Endothelial cell of umbilical vein (primary cell): ENCODE measurements around the gene TBC1D25. TPM values are rescaled to one million over a fixed set of nuclear protein-coding genes. Genes with fewer than 3 reads are reported as not detected.

Experiments
- BruUV-seq: library from RNA; stranded (reverse); fragments of 400-500 nt; replicated peaks from 2 replicates; lab custom pipeline; 2021; lab: Mats Ljungman, UMichigan
- CTCF ChIA-PET: fragments of 300-600, 350-600 bp; sonication (Branson Sonifier 250); formaldehyde crosslinking; loops from one replicate; lab custom pipeline; 2021; ENCODE audit warnings: antibody characterized with exemption, inconsistent platforms; lab: Charles Lee
- POLR2A ChIA-PET: fragments of 300-600, 350-600 bp; sonication (Branson Sonifier 250); formaldehyde crosslinking; loops from one replicate; lab custom pipeline; 2021; ENCODE audit warnings: antibody characterized with exemption, inconsistent platforms; lab: Charles Lee
- DNase-seq: peaks from one replicate; pipeline ENCODE4 v3.0.0-alpha.2; 2011; ENCODE audit warnings: low read depth, low spot score
- FAIRE-seq: peaks from 2 replicates; lab custom pipeline; 2011; peaks lifted over from hg19 to GRCh38; lab: Jason Lieb, UNC
- H2AFZ ChIP-seq: 2 replicates; pipeline ENCODE4 v1.6.0; 2012; ENCODE audit warnings: low read depth, low read length, control low read depth, inconsistent platforms
- H3K27ac ChIP-seq: 2 replicates; pipeline ENCODE4 v1.5.1; 2011; ENCODE audit warnings: low read depth, mild to moderate bottlenecking, control low read depth, low read length, moderate library complexity; ENCODE audit not compliant: insufficient read depth
- H3K27me3 ChIP-seq, 2 experiments: 2 replicates each; pipeline versions ENCODE4 v1.6.0 to v1.6.1; 2011; ENCODE audit warnings: low read length in 2 of 2, mixed read lengths in 1 of 2; ENCODE audit not compliant: control insufficient read depth in 2 of 2, insufficient read depth in 2 of 2
- H3K36me3 ChIP-seq, 2 experiments: 2 replicates in 1 of 2; 3 replicates in 1 of 2; pipeline ENCODE4 v1.5.1; 2011; ENCODE audit warnings: low read length in 2 of 2, mild to moderate bottlenecking in 1 of 2, moderate library complexity in 1 of 2; ENCODE audit not compliant: control insufficient read depth in 2 of 2, insufficient read depth in 2 of 2; ENCODE audit errors: extremely low read depth in 1 of 2
- H3K4me1 ChIP-seq: 3 replicates; pipeline ENCODE4 v1.5.1; 2011; ENCODE audit warnings: mild to moderate bottlenecking, low read length; ENCODE audit not compliant: control insufficient read depth, insufficient read depth; ENCODE audit errors: extremely low read depth
- H3K4me2 ChIP-seq: 2 replicates; pipeline ENCODE4 v1.6.1; 2011; ENCODE audit warnings: low read length, control low read depth, mixed read lengths; ENCODE audit not compliant: insufficient read depth
- H3K4me3 ChIP-seq, 3 experiments: fragments of 200-600 bp in 1 of 3; sonication (generic), shearing (Covaris generic) in 1 of 3; replicated peaks in 1 of 3; 2 replicates each; pipeline ENCODE4 v1.5.1; 2011 to 2016; ENCODE audit warnings: control low read depth in 3 of 3, low read length in 3 of 3, mild to moderate bottlenecking in 2 of 3, inconsistent platforms in 1 of 3, low read depth in 1 of 3, moderate library complexity in 1 of 3; ENCODE audit not compliant: insufficient read depth in 1 of 3
- H3K79me2 ChIP-seq: 2 replicates; pipeline ENCODE4 v1.6.0; 2012; ENCODE audit warnings: low read length, inconsistent platforms; ENCODE audit not compliant: control insufficient read depth, insufficient read depth
- H3K9ac ChIP-seq: replicated peaks from 2 replicates; pipeline ENCODE3; 2011; ENCODE audit warnings: low read length, control low read depth; ENCODE audit not compliant: insufficient read depth; ENCODE audit errors: extremely low read depth
- H3K9me1 ChIP-seq: replicated peaks from 3 replicates; pipeline ENCODE4 v1.6.0; 2011; ENCODE audit warnings: mild to moderate bottlenecking, low read length; ENCODE audit not compliant: control insufficient read depth, insufficient read depth; ENCODE audit errors: extremely low read depth
- H3K9me3 ChIP-seq: replicated peaks from 2 replicates; pipeline ENCODE4 v1.5.1; 2012; ENCODE audit warnings: low read length, inconsistent platforms; ENCODE audit not compliant: control insufficient read depth, insufficient read depth
- H4K20me1 ChIP-seq: replicated peaks from 2 replicates; pipeline ENCODE3; 2011; ENCODE audit warnings: mild to moderate bottlenecking, low read length; ENCODE audit not compliant: control insufficient read depth, insufficient read depth; ENCODE audit errors: extremely low read depth
- EZH2 ChIP-seq: IDR thresholded peaks from 2 replicates; pipeline ENCODE4 v1.6.1; 2012; ENCODE audit warnings: borderline replicate concordance, low read depth, mild to moderate bottlenecking, moderate library complexity, low read length, inconsistent platforms; ENCODE audit not compliant: severe bottlenecking
- FOS ChIP-seq: IDR thresholded peaks from 2 replicates; pipeline ENCODE4 v1.6.1; 2011; ENCODE audit warnings: mild to moderate bottlenecking, low read length, moderate library complexity, borderline replicate concordance; ENCODE audit not compliant: insufficient read depth
- GATA2 ChIP-seq: IDR thresholded peaks from 2 replicates; pipeline ENCODE4 v1.7.0; 2011; ENCODE audit warnings: low read depth, mild to moderate bottlenecking, moderate library complexity, mixed read lengths, low read length; ENCODE audit not compliant: insufficient read length, insufficient read depth
- JUN ChIP-seq: IDR thresholded peaks from 2 replicates; pipeline ENCODE4 v1.6.1; 2011; ENCODE audit warnings: borderline replicate concordance, low read depth; ENCODE audit not compliant: insufficient read length, insufficient read depth
- MYC ChIP-seq: IDR thresholded peaks from one replicate; pipeline ENCODE4 v1.6.1; 2011; ENCODE audit warnings: mild to moderate bottlenecking, low read depth, low read length
- POLR2A ChIP-seq: IDR thresholded peaks from 2 replicates; pipeline ENCODE4 v1.6.1; 2012; ENCODE audit warnings: low read depth, mild to moderate bottlenecking, control low read depth, low read length
- POLR2AphosphoS5 ChIP-seq: IDR thresholded peaks from 2 replicates; pipeline ENCODE4 v1.6.1; 2012; ENCODE audit warnings: low read depth, mild to moderate bottlenecking, control low read depth, low read length, moderate library complexity; ENCODE audit not compliant: insufficient read depth
- dilution Hi-C: fragments of 300-500 bp; cut with MboI; formaldehyde crosslinking; loops from one replicate; pipeline ENCODE4 v1.15.0; 2019; ENCODE audit warnings: low sequenced_read_pairs; ENCODE audit not compliant: extremely low pct_ligation_motif_present
- intact Hi-C: fragments of 100-400 bp; cut with micrococcal nuclease; formaldehyde crosslinking; loops from one replicate; pipeline ENCODE4 v1.10.0; 2022
- polyA plus RNA-seq, 4 experiments: library from polyadenylated mRNA; depleted of rRNA in 3 of 4; stranded (reverse) in 3 of 4; unstranded in 1 of 4; fragments of >200 nt; gene quantifications; 2 replicates each; pipeline versions ENCODE4 v1.2.1 to v1.2.3, GENCODE V29; 2011 to 2012; ENCODE audit warnings: missing spikeins in 1 of 4
- total RNA-seq: library from RNA; stranded (reverse); gene quantifications from 2 replicates; pipeline ENCODE4 v1.2.3, GENCODE V29; 2021
- TF ChIP-seq, protein P1 (sequence below): IDR thresholded peaks from 2 replicates; pipeline ENCODE4 v1.6.1; 2011; ENCODE audit not compliant: insufficient read depth, insufficient read length
- TF ChIP-seq, protein P2 (sequence below), 2 donors: IDR thresholded peaks; 1 replicate in 1 of 2; 2 replicates in 1 of 2; pipeline ENCODE4 v1.5.1; 2011; ENCODE audit warnings: low read length in 2 of 2, mild to moderate bottlenecking in 2 of 2, moderate library complexity in 2 of 2, control low read depth in 1 of 2, inconsistent platforms in 1 of 2, low read depth in 1 of 2; ENCODE audit not compliant: insufficient read depth in 1 of 2; ENCODE audit errors: extremely low read depth in 1 of 2

TBC1D25 gene
- total and polyA plus RNA-seq, 2 donors (not counting 3 experiments of a cell fraction or from before 2014, with no cell fraction given): 16.0 to 16.3 TPM

DNA sequence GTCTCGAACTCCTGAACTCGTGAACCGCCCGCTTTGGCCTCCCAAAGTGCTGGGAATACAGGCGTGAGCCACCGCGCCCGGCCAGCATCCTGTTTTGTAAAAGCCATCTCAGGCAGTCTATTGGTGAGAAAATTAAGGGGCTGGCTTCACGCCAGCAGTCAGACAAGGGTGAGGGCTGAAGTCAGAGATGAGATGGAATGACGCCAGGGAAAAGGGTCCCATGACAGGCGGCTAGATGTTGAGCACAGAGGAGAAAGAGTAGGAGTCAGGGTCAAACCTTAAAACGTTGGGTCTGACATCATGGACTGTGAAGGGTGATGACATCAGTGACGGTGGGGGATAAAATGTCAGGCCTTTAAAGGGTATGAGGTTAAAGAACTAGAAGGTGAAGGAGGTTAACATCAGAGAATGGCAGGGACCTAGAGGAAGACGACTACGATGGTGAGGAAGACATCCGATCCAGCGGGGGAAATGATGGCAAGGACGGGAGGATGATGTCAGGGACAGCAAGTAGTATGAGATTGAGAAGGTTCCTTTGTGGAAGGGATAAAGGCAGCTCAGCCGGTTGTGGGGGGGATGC, 34.3 kb downstream of the TBC1D25 start:
- Histone ChIP-seq H3K4me3 (peak overlapping the region in 2 of 3 experiments; percentile 60 to 96), H3K4me1 (peaks cover 27% of the 10 kb centered on the region), H3K36me3 (peaks cover 6 to 11% of the 10 kb centered on the region in 2 experiments), H3K9ac (peak overlapping the region; percentile 98), H3K27ac (peak overlapping the region; percentile 95), H3K79me2 (peaks cover 23% of the 10 kb centered on the region), H4K20me1 (no peaks in the 10 kb centered on the region), H3K9me1 (no peaks in the 10 kb centered on the region), H3K9me3 (no peaks in the 10 kb centered on the region), H3K27me3 (no peaks in the 10 kb centered on the region), H3K4me2 (peak overlapping the region; percentile 20), H2AFZ (no peak overlapping the region)
- intact Hi-C loops (loop anchor here (1.0 kb wide), 3 partner anchors 18 to 34 kb away; partner anchors contain the start of genes TBC1D25 and WDR13), dilution Hi-C loops (no loop called here)
- DNase-seq (peak; percentile 61), FAIRE-seq (peak; percentile 18)
- ChIA-PET CTCF (no interaction called here), POLR2A (interaction anchor here (0.6 to 1.7 kb wide), 8 partner anchors 8 to 34 kb away, joined by 3 to 8 read pairs (median 4); partner anchors contain the start of gene TBC1D25)
- BruUV-seq: TSS peak; percentile 84
- peak; percentile 67 for TF ChIP-seq POLR2A
- TF ChIP-seq, protein P1, sequence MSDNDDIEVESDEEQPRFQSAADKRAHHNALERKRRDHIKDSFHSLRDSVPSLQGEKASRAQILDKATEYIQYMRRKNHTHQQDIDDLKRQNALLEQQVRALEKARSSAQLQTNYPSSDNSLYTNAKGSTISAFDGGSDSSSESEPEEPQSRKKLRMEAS: no peak

DNA sequence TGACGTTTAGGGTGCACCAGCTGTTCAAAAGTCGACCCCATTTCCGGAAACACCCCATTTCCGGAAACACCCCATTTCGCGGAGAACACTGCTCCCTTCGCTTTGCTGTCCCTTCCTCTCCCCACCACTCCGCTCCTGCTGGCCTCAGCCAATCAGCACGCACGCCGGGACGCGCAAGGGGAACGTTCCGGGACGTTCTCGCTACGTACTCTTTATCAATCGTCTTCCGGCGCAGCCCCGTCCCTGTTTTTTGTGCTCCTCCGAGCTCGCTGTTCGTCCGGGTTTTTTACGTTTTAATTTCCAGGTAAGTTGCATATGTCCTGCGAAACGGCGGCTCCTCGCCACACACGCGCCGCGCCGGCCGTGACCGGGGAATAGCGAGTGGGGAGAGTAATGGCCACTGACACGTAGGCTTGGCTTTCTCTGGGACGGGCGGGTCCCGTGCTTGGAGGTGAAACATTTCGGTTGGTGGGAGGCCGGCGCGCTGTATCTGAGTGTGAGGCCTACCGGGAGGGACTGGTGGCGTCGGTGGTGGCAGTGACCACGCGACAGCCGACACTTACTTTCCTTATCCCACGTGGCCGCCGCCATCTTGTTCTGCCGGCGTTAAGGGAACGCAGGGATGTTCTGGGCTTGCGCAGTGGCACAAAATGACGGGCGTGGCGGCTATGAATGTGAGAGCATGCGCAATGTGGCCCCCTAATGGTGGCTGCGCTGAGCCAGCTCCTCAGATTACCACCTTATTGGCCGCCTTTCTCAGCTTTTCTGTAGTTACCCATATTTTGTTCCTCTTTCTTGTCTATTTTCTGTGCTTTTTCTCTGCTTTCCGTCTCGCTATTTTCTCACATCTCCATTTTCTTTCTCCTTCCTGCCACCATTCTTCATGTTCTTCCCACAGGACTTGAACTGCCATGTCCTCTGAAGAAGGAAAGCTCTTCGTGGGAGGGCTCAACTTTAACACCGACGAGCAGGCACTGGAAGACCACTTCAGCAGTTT, 35.1 kb downstream of the TBC1D25 start, which contains the start of gene RBM3:
RBM3 (plus strand) TSS at position 215 of the 997 bp plus-strand sequence; CDS start at position 912, 697 bp downstream.
- intact Hi-C loops (loop anchor here (1.0 kb wide), 3 partner anchors 17 to 35 kb away; partner anchors contain the start of genes TBC1D25 and WDR13), dilution Hi-C loops (no loop called here)
- CTCF ChIA-PET: interaction anchor here (0.7 kb wide), 1 partner anchor 17 kb away, joined by 3 read pairs; no protein-coding TSS in a partner anchor

More for the DNA sequence above, 35.1 kb downstream of the TBC1D25 start, which contains the start of gene RBM3:
- FAIRE-seq: peak; percentile 99
- H3K9ac ChIP-seq: peak within 1 kb of the TSS; percentile 98
- peak within 1 kb of the TSS; percentile 95 for H3K27ac ChIP-seq
- peak within 1 kb of the TSS; percentile 60 to 96 (median 75) for H3K4me3 ChIP-seq
- H3K79me2 ChIP-seq: peaks cover 23% of the 10 kb centered on the region
- H4K20me1 ChIP-seq: no peaks in the 10 kb centered on the region
- H3K9me1 ChIP-seq: no peaks in the 10 kb centered on the region
- H3K9me3 ChIP-seq: no peaks in the 10 kb centered on the region
- no peaks in the 10 kb centered on the region for H3K27me3 ChIP-seq
- TF ChIP-seq, protein P2, sequence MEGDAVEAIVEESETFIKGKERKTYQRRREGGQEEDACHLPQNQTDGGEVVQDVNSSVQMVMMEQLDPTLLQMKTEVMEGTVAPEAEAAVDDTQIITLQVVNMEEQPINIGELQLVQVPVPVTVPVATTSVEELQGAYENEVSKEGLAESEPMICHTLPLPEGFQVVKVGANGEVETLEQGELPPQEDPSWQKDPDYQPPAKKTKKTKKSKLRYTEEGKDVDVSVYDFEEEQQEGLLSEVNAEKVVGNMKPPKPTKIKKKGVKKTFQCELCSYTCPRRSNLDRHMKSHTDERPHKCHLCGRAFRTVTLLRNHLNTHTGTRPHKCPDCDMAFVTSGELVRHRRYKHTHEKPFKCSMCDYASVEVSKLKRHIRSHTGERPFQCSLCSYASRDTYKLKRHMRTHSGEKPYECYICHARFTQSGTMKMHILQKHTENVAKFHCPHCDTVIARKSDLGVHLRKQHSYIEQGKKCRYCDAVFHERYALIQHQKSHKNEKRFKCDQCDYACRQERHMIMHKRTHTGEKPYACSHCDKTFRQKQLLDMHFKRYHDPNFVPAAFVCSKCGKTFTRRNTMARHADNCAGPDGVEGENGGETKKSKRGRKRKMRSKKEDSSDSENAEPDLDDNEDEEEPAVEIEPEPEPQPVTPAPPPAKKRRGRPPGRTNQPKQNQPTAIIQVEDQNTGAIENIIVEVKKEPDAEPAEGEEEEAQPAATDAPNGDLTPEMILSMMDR (IDR thresholded peaks at IDR 0.05; ENCODE audit: extremely low read depth in 1 of 2, insufficient read depth in 1 of 2, low read depth in 1 of 2, low read length in 2 of 2): peak in 1 of 2 donors; percentile 48
- TF ChIP-seq POLR2AphosphoS5 (peak; percentile 59), EZH2 (no peak), JUN (no peak), POLR2A (peak; percentile 80), FOS (no peak), MYC (peak; percentile 99), GATA2 (no peak)
- TF ChIP-seq, protein P1: peak; percentile 70
- POLR2A ChIA-PET: interaction anchor here (0.6 to 1.7 kb wide), 8 partner anchors 15 to 35 kb away, joined by 3 to 8 read pairs (median 4); partner anchors contain the start of gene TBC1D25
- TSS peak; percentile 53 for BruUV-seq
- peaks cover 26% of the 10 kb centered on the region for H3K4me1 ChIP-seq
- H3K36me3 ChIP-seq: peaks cover 6 to 15% of the 10 kb centered on the region in 2 experiments
- H3K4me2 ChIP-seq: peak within 1 kb of the TSS; percentile 83
- DNase-seq: peak; percentile 90
- no peak within 1 kb of the TSS for H2AFZ ChIP-seq
